HUES64 (cell line): Measurements from ENCODE around the gene SCAMP4.
A peak's percentile ranks its signal among the peaks of the same experiment; 100 is the strongest.

Experiments used
- H3K27ac ChIP-seq: 2 replicates; pipeline ENCODE4 v1.7.0; 2013; ENCODE audit warnings: low read depth, low read length, inconsistent platforms
- H3K27me3 ChIP-seq: 2 replicates; pipeline ENCODE4 v1.6.1; 2013; ENCODE audit warnings: mild to moderate bottlenecking, low read length; ENCODE audit not compliant: insufficient read depth
- H3K36me3 ChIP-seq: 2 replicates; pipeline ENCODE4 v1.6.1; 2013; ENCODE audit warnings: mild to moderate bottlenecking, low read length; ENCODE audit not compliant: insufficient read depth
- H3K4me1 ChIP-seq: 2 replicates; pipeline ENCODE4 v1.6.1; 2013; ENCODE audit warnings: mild to moderate bottlenecking, low read length, moderate library complexity; ENCODE audit not compliant: insufficient read depth
- H3K4me3 ChIP-seq: 2 replicates; pipeline ENCODE4 v1.5.1; 2013; ENCODE audit warnings: mild to moderate bottlenecking, low read length, moderate library complexity
- H3K9ac ChIP-seq: 2 replicates; pipeline ENCODE4 v1.6.1; 2013; ENCODE audit warnings: mild to moderate bottlenecking, low read depth, low read length
- H3K9me3 ChIP-seq: 2 replicates; pipeline ENCODE4 v1.6.1; 2013; ENCODE audit warnings: low read depth, low read length; ENCODE audit not compliant: insufficient read depth
- WGBS: fragments of 150-250, 120-280 bp; methylation state at CpG from one replicate; pipeline ENCODE4 v1.1.7; 2013; ENCODE audit warnings: missing lambda C conversion rate; 5-methylcytosine and 5-hydroxymethylcytosine counted together

Gene SCAMP4

DNA sequence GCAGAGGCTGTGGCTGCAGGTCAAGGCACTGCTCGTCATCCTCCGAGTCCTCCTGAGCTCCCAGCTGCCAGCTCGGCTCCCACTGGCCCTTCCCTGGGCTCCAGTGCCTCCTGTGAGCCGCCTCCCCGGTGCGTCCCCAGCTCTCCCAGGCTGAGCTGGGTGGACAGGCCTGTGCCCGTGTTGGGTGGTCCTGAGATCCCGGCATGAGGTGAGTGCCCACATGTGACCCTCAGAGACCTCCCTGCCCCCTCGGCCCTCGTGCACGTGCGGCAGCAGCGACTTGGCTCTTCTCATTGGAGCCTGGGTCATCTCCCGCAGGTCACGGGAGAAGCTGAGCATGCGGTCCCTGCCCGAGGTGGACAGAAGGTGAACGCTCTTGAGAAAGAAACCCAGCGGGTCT is 15.4 kb downstream of the SCAMP4 start:
- Histone ChIP-seq H3K4me1 (no peaks in the 10 kb centered on the region), H3K27me3 (no peaks in the 10 kb centered on the region), H3K9ac (no peak overlapping the region), H3K27ac (no peak overlapping the region), H3K9me3 (no peaks in the 10 kb centered on the region), H3K36me3 (peaks cover 67% of the 10 kb centered on the region), H3K4me3 (no peak overlapping the region)
- 97% methylated on average over 19 of the region's 19 CpGs for WGBS

DNA sequence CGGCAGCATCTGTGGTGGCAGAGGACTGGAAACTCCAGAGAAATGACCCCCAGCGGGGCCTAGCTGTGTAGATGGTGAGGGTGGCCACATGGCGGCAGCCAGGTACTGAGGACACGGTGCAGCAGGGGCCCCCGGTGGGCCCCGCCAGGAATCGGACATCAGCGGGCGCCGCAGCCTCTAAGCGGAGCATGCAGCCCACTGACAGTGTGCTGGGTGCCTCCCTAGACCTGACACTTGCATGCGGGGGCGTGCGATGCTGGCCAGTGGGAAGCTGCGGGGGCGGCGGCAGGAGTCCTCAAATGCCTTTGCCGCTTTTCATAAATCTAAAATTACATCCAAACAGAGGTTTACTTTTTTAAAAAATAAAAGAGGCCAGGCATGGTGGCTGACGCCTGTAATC is 16.1 kb downstream of the SCAMP4 start:
- WGBS, result 96% methylated on average over 19 of the region's 19 CpGs

DNA sequence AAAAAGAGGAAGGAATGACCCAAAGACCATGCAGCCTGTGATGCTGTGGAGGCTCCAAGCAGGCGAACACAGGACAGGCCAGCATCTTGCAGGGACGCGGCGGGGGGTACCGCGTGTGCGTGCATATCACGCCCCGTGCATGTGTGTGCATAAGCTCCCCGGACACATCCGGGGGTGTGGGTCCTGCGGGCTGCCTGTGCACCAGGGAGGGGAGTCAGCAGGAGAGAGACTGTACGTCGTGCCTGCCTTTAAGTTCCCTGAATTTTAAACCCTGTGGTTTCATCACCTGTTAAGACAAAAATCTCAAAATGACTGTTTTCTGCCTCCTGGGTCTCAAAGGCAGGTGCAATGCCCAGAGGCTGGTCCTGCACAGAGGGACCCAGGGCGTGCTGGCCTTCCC is 16.6 kb downstream of the SCAMP4 start:
- Histone ChIP-seq H3K4me3 (no peak overlapping the region), H3K27me3 (no peaks in the 10 kb centered on the region), H3K9ac (no peak overlapping the region), H3K9me3 (no peaks in the 10 kb centered on the region), H3K27ac (no peak overlapping the region), H3K4me1 (no peaks in the 10 kb centered on the region), H3K36me3 (peaks cover 67% of the 10 kb centered on the region)
- 97% methylated on average over 15 of the region's 15 CpGs for WGBS

More for the DNA sequence above, 16.1 kb downstream of the SCAMP4 start:
- Histone ChIP-seq H3K36me3 (peaks cover 67% of the 10 kb centered on the region), H3K9me3 (no peaks in the 10 kb centered on the region), H3K9ac (no peak overlapping the region), H3K4me3 (no peak overlapping the region), H3K27ac (no peak overlapping the region), H3K4me1 (no peaks in the 10 kb centered on the region), H3K27me3 (no peaks in the 10 kb centered on the region)

DNA sequence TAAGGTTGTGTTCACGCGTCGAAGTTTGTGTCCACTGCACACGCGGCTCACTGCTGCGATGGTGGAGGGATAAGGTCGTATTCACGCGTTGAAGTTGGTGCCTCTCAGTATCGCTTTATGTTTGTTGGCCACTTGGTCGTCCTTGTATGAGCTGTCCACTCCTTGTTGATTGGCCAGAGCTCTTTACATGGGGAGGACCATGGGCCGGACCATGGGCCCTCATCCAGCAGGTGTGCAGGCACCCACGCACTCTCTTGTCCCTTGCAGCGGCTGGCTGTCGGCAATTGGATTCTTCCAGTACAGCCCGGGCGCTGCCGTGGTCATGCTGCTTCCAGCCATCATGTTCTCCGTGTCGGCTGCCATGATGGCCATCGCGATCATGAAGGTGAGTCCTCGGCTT is 17.6 kb downstream of the SCAMP4 start:
- Histone ChIP-seq H3K9me3 (no peaks in the 10 kb centered on the region), H3K27ac (no peak overlapping the region), H3K27me3 (no peaks in the 10 kb centered on the region), H3K36me3 (peaks cover 63% of the 10 kb centered on the region), H3K9ac (no peak overlapping the region), H3K4me1 (no peaks in the 10 kb centered on the region), H3K4me3 (no peak overlapping the region)
- 92% methylated on average over 23 of the region's 23 CpGs for WGBS

DNA sequence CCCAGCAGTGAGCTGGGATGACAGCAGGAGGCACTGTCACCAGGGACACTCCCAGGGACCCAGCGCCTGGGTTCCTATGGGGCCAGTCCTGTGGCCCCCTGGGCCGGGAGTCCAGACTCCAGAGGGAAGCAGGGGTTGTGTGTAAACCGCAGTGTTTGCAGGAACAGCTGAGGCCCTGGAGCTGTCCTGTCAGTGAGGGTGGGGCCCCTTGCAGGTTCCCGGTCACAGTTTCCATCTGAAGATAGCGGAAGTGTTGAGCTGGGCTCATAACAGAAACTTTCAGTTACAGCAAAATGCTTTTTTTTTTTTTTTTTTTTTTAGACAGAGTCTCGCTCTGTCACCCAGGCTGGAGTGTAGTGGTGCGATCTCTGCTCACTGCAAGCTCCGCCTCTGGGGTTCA is 18.1 kb downstream of the SCAMP4 start:
- Histone ChIP-seq H3K9ac (no peak overlapping the region), H3K27ac (no peak overlapping the region)

DNA sequence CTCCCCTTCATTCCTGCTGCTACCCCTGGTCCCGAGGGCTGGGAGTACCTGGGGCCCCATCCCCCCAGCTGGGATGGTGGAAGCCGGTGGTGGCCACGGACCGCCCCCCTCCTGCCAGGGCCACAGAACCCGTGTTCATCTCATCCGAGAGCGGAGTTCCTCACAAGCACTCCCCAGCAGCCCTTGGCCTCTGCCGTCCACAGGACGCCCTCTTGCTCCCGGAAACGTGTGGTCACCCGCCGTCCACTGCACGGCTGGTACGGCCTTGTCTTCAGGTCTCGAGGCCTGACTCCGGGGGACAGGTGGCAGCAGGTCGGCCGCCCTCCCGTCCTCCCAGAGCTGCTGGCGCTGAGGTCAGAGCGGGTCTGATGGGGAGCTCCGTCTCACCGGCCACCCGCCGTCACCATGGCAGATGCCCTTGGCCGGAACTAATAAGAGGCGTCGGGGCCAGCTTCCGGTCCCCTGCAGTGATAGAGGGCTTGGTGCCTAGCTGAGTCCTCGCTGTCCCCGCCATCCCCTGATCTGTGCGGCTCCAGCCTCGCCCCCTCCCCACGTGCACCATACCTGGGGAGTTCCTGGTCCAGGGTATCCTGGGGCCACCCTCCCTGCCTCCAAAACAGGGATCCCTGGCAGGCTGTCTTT is 19.2 kb downstream of the SCAMP4 start:
- WGBS, result 95% methylated on average over 35 of the region's 35 CpGs
- no peaks in the 10 kb centered on the region for H3K9me3 ChIP-seq
- H3K36me3 ChIP-seq, result peaks cover 49% of the 10 kb centered on the region
- no peak overlapping the region for H3K4me3 ChIP-seq
- H3K27ac ChIP-seq, result no peak overlapping the region
- no peaks in the 10 kb centered on the region for H3K27me3 ChIP-seq
- no peaks in the 10 kb centered on the region for H3K4me1 ChIP-seq
- no peak overlapping the region for H3K9ac ChIP-seq

More for the DNA sequence above, 18.1 kb downstream of the SCAMP4 start:
- H3K4me3 ChIP-seq, result no peak overlapping the region
- no peaks in the 10 kb centered on the region for H3K27me3 ChIP-seq
- H3K4me1 ChIP-seq, result no peaks in the 10 kb centered on the region
- H3K9me3 ChIP-seq, result no peaks in the 10 kb centered on the region
- H3K36me3 ChIP-seq, result peaks cover 58% of the 10 kb centered on the region
- WGBS, result 88% methylated on average over 8 of the region's 8 CpGs

DNA sequence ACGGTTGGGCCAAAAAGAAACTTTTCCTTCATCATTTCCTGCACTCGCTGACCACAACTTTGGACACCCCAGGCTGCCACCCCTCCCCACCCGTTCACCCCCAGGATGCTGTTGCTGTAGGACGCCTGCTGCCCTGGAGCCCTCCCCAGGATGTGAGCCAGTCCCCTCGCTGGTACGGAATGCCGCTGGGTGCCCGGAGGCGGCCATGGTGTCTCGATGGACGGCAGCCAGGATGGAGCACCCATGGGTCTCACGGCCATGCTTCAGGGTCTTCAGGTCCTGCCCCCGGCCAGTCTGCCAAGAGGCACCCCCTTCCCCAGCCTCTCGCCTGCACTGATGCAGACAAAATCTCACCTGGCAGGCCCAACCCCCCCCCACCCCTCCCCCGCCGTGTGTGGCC is 20.3 kb downstream of the SCAMP4 start:
- no peak overlapping the region for H3K4me3 ChIP-seq
- no peak overlapping the region for H3K9ac ChIP-seq
- no peaks in the 10 kb centered on the region for H3K4me1 ChIP-seq
- no peaks in the 10 kb centered on the region for H3K9me3 ChIP-seq
- H3K36me3 ChIP-seq, result peaks cover 41% of the 10 kb centered on the region
- no peaks in the 10 kb centered on the region for H3K27me3 ChIP-seq
- WGBS, result 92% methylated on average over 16 of the region's 16 CpGs
- H3K27ac ChIP-seq, result no peak overlapping the region

DNA sequence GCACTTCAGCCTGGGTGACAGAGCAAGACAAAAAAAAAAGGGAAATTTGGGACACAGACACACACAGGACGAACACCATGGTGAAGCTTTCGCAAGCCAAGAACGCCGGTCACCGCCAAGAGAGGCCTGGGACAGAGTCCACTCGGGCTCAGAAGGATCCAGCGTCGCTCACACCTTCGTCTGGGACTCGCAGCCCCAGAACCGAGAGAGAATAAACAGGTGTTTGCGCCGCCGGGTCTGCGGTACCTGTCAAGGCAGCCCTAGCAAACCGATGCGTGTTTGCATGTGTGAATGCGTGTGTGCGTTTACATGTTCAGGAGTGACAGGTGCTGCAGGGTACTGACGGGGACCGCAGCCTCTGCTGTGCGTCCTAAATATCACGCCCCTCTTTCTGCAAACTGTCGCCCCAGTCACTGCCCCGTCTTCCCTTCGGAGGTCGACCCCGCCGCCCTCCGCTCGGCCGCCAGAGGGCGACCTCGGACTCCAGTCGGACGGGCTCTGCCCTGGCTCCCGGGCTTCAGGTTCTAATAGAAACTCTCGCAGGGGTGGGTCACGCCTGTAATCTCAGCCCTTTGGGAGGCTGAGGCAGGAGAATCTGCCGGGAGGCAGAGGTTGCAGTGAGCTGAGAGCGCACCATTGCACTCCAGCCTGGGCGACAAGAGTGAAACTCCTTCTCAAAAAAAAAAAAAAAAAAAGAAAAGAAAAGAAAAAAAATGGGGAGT is 24.0 kb downstream of the SCAMP4 start:
- no peaks in the 10 kb centered on the region for H3K9me3 ChIP-seq
- H3K36me3 ChIP-seq, result peaks cover 9% of the 10 kb centered on the region
- 22% methylated on average over 40 of the region's 42 CpGs for WGBS
- H3K9ac ChIP-seq, result no peak overlapping the region
- H3K27ac ChIP-seq, result no peak overlapping the region
- H3K27me3 ChIP-seq, result no peaks in the 10 kb centered on the region
- peak overlapping the region; percentile 44 for H3K4me3 ChIP-seq
- no peaks in the 10 kb centered on the region for H3K4me1 ChIP-seq

DNA sequence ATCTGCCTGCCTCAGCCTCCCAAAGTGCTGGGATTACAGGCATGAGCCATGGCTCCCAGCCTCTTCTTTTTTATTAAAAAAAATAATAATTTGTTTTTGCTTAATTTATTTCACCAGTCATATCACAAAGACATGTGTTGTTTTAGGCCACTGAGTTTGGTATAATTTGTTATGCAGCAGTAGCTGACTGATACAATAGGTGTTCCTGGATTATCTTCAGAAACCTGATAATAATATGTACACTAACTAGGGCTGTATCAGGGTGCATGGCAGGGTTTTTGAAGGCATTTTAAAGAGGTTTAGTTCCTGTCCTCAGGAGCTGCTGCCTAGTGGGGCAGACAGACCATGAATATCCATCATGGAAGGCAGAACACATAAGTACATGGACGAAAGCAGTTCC is 26.2 kb downstream of the SCAMP4 start:
- Histone ChIP-seq H3K4me1 (no peaks in the 10 kb centered on the region), H3K36me3 (no peaks in the 10 kb centered on the region), H3K27me3 (no peaks in the 10 kb centered on the region), H3K4me3 (no peak overlapping the region), H3K9ac (no peak overlapping the region), H3K9me3 (no peaks in the 10 kb centered on the region), H3K27ac (no peak overlapping the region)
- 96% methylated on average over 1 of the region's 1 CpG for WGBS

DNA sequence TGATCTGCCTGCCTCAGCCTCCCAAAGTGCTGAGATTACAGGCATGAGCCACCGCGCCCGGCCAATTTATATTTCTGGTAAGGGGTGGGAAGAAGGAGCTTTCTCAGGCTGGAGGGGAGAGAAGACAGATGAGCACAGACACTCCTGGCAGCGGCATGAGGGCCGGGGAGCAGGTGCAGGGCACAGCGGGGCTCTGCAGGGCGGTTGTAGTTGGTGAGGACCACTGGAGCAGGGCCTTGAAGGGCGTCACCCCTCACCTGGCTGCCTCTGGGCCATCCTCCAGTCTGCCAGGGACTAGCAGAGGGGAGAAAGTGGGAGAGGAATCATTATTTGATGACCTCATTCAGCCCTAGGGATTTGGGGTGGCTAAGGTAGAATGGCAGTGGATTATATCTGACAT is 27.2 kb downstream of the SCAMP4 start:
- no peaks in the 10 kb centered on the region for H3K27me3 ChIP-seq
- no peaks in the 10 kb centered on the region for H3K36me3 ChIP-seq
- H3K4me1 ChIP-seq, result no peaks in the 10 kb centered on the region
- WGBS, result 83% methylated on average over 8 of the region's 8 CpGs
- H3K4me3 ChIP-seq, result no peak overlapping the region
- H3K9me3 ChIP-seq, result no peaks in the 10 kb centered on the region
- H3K9ac ChIP-seq, result no peak overlapping the region
- H3K27ac ChIP-seq, result no peak overlapping the region

DNA sequence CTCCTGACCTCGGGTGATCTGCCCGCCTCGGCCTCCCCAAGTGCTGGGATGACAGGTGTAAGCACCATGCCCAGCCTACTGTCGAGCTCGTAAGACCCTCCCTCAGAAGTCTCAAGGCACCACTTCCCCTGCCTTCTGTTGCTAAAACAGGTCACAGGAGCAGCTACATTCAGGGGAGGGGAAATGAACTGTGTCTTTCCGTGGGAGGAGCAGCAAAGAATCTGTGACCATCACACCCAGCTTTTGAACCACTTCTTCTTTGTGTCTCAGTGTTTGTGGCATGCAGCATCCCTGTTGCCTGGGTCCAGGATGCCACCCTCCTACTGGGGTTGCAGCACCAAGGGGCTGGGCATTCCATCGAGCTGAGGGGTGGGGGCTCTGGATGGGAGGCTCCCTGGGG is 28.0 kb downstream of the SCAMP4 start:
- no peaks in the 10 kb centered on the region for H3K36me3 ChIP-seq
- H3K4me1 ChIP-seq, result no peaks in the 10 kb centered on the region
- no peak overlapping the region for H3K9ac ChIP-seq
- H3K4me3 ChIP-seq, result no peak overlapping the region
- no peaks in the 10 kb centered on the region for H3K27me3 ChIP-seq
- H3K27ac ChIP-seq, result no peak overlapping the region
- WGBS, result 89% methylated on average over 7 of the region's 7 CpGs
- H3K9me3 ChIP-seq, result no peaks in the 10 kb centered on the region
